ENCODE data around the gene IDH2. TPM values are rescaled to one million over a fixed set of nuclear protein-coding genes. Genes with fewer than 3 reads are reported as not detected.

The IDH2 gene
- total and polyA plus RNA-seq, 10 of the 15 experiments (the other 5 are each of a cell fraction or from before 2014, with no cell fraction given) = 2.3 to 358 (median 242) TPM

DNA sequence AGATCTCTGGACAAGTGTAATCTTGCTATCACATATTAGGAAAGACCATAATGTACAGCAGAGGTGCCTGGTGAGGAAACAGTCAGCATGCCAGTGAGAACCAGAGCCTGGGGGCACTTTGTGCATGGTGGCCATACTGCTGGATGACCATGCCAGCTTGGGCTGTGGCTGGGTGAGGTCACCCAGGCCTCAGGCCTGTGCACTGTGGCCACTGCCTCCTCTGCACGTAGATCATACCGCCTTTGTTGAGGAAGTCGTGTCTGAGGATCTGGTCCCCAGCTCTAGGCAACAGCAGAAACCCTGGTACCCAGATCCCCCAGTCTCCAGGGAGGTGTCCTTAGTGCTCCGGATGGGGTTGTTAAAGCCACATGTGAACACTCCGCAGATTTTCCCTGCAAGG lies 62.3 kb downstream of the IDH2 start:
- ChIA-PET SMC1A (ENCODE audit: uncharacterized antibody, unreplicated experiment) (interaction anchor here (1.6 kb wide), 1 partner anchor 17 kb away, joined by 3 read pairs; no protein-coding TSS in a partner anchor), CTCF (no interaction called here), POLR2A (interaction anchor here (1.3 kb wide), 1 partner anchor 8 kb away, joined by 5 read pairs; no protein-coding TSS in a partner anchor), RAD21 (ENCODE audit: unreplicated experiment) (no interaction called here)
- peak overlapping the region; percentile 11; the same call in 1 of the 2 replicates for H3K27ac ChIP-seq (ENCODE audit: control insufficient read depth, insufficient read depth)
- BruUV-seq (replicated peaks) = no TSS peak
- TF ChIP-seq, protein P1, sequence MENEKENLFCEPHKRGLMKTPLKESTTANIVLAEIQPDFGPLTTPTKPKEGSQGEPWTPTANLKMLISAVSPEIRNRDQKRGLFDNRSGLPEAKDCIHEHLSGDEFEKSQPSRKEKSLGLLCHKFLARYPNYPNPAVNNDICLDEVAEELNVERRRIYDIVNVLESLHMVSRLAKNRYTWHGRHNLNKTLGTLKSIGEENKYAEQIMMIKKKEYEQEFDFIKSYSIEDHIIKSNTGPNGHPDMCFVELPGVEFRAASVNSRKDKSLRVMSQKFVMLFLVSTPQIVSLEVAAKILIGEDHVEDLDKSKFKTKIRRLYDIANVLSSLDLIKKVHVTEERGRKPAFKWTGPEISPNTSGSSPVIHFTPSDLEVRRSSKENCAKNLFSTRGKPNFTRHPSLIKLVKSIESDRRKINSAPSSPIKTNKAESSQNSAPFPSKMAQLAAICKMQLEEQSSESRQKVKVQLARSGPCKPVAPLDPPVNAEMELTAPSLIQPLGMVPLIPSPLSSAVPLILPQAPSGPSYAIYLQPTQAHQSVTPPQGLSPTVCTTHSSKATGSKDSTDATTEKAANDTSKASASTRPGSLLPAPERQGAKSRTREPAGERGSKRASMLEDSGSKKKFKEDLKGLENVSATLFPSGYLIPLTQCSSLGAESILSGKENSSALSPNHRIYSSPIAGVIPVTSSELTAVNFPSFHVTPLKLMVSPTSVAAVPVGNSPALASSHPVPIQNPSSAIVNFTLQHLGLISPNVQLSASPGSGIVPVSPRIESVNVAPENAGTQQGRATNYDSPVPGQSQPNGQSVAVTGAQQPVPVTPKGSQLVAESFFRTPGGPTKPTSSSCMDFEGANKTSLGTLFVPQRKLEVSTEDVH (IDR thresholded peaks at IDR 0.05; ENCODE audit: low read depth, partially characterized antibody) = no peak
- no peak for TF ChIP-seq ATF7 (IDR thresholded peaks at IDR 0.05; ENCODE audit: low read depth)
- no peak for TF ChIP-seq SMAD1 (IDR thresholded peaks at IDR 0.05; ENCODE audit: low read depth, partially characterized antibody)
- TF ChIP-seq, protein P2, sequence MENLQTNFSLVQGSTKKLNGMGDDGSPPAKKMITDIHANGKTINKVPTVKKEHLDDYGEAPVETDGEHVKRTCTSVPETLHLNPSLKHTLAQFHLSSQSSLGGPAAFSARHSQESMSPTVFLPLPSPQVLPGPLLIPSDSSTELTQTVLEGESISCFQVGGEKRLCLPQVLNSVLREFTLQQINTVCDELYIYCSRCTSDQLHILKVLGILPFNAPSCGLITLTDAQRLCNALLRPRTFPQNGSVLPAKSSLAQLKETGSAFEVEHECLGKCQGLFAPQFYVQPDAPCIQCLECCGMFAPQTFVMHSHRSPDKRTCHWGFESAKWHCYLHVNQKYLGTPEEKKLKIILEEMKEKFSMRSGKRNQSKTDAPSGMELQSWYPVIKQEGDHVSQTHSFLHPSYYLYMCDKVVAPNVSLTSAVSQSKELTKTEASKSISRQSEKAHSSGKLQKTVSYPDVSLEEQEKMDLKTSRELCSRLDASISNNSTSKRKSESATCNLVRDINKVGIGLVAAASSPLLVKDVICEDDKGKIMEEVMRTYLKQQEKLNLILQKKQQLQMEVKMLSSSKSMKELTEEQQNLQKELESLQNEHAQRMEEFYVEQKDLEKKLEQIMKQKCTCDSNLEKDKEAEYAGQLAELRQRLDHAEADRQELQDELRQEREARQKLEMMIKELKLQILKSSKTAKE (IDR thresholded peaks at IDR 0.05; ENCODE audit: low read depth, poor library complexity, severe bottlenecking) = no peak
- no peak for TF ChIP-seq CBFB (IDR thresholded peaks at IDR 0.05; ENCODE audit: low read depth)
- TF ChIP-seq IRF4 (IDR thresholded peaks at IDR 0.05; ENCODE audit: low read depth, low read length) = no peak
- no peak for TF ChIP-seq POLR2AphosphoS5 (IDR thresholded peaks at IDR 0.05; ENCODE audit: low read length)
- no peak for TF ChIP-seq CREM (IDR thresholded peaks at IDR 0.05; ENCODE audit: low read depth)
- TF ChIP-seq SIN3A (IDR thresholded peaks at IDR 0.05; ENCODE audit: low read depth, low read length) = no peak
- no peak for TF ChIP-seq GATAD2B (conservative IDR thresholded peaks at IDR 0.05; ENCODE audit: low read depth)
- no peak for TF ChIP-seq TBL1XR1 (IDR thresholded peaks at IDR 0.05; ENCODE audit: low read depth, low read length)
- TF ChIP-seq IKZF2 (IDR thresholded peaks at IDR 0.05) = no peak
- TF ChIP-seq HCFC1 (IDR thresholded peaks at IDR 0.05; ENCODE audit: low read length) = no peak
- no peak for TF ChIP-seq ZNF217 (IDR thresholded peaks at IDR 0.05)
- no peak for TF ChIP-seq POU2F2 (IDR thresholded peaks at IDR 0.05; ENCODE audit: borderline replicate concordance, low read depth, low read length)
- TF ChIP-seq, protein P3, sequence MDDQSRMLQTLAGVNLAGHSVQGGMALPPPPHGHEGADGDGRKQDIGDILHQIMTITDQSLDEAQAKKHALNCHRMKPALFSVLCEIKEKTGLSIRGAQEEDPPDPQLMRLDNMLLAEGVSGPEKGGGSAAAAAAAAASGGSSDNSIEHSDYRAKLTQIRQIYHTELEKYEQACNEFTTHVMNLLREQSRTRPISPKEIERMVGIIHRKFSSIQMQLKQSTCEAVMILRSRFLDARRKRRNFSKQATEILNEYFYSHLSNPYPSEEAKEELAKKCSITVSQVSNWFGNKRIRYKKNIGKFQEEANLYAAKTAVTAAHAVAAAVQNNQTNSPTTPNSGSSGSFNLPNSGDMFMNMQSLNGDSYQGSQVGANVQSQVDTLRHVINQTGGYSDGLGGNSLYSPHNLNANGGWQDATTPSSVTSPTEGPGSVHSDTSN (IDR thresholded peaks at IDR 0.05; ENCODE audit: insufficient replicate concordance, low read depth, low read length) = no peak
- 97% methylated on average over 5 of the region's 5 CpGs for WGBS (ENCODE audit: insufficient coverage, insufficient replicate concordance, low lambda C conversion rate, missing lambda C conversion rate)
- peaks cover 50% of the 10 kb centered on the region for H3K79me2 ChIP-seq (ENCODE audit: control insufficient read depth, insufficient read depth, low read length)
- DNase-seq (ENCODE audit: low read depth, low spot score) (no peak), FAIRE-seq (no peak), ATAC-seq (no peak)
- no peak overlapping the region for H3K4me2 ChIP-seq (ENCODE audit: control insufficient read depth, insufficient read depth)
- in situ Hi-C loops (cut with MboI) (no loop called here), intact Hi-C loops (cut with micrococcal nuclease; ENCODE audit: unreplicated experiment) (loop anchor here (2.0 to 5.0 kb wide), 2 partner anchors 37 to 57 kb away; no protein-coding TSS in a partner anchor)
- no peak overlapping the region for H3K4me3 ChIP-seq
- no peaks in the 10 kb centered on the region for H3K27me3 ChIP-seq (replicated peaks in 1 of 2; ENCODE audit: control insufficient read depth in 2 of 2, insufficient read depth in 2 of 2, low read length in 1 of 2)
- H3K4me1 ChIP-seq (ENCODE audit: control insufficient read depth, insufficient read depth, low read length) = peaks cover 38% of the 10 kb centered on the region
- no peak overlapping the region for H2AFZ ChIP-seq (ENCODE audit: control insufficient read depth, low read depth, low read length)
- H4K20me1 ChIP-seq (ENCODE audit: control insufficient read depth, insufficient read depth) = no peaks in the 10 kb centered on the region
- H3K36me3 ChIP-seq (ENCODE audit: control insufficient read depth in 2 of 2, insufficient read depth in 2 of 2, low read length in 1 of 2) = peaks cover 6 to 7% of the 10 kb centered on the region in 2 experiments
- no peaks in the 10 kb centered on the region; the same call in 2 of the 3 replicates for H3K9me3 ChIP-seq (replicated peaks; ENCODE audit: control insufficient read depth, insufficient read depth, low read length)
- no peak overlapping the region for H3K9ac ChIP-seq (ENCODE audit: control insufficient read depth, insufficient read depth, low read length)

Measured in GM12878 (cell line).